Measurements from ENCODE around the gene TIMM29.
A peak's percentile ranks its signal among the peaks of the same experiment; 100 is the strongest.

Gene TIMM29

DNA sequence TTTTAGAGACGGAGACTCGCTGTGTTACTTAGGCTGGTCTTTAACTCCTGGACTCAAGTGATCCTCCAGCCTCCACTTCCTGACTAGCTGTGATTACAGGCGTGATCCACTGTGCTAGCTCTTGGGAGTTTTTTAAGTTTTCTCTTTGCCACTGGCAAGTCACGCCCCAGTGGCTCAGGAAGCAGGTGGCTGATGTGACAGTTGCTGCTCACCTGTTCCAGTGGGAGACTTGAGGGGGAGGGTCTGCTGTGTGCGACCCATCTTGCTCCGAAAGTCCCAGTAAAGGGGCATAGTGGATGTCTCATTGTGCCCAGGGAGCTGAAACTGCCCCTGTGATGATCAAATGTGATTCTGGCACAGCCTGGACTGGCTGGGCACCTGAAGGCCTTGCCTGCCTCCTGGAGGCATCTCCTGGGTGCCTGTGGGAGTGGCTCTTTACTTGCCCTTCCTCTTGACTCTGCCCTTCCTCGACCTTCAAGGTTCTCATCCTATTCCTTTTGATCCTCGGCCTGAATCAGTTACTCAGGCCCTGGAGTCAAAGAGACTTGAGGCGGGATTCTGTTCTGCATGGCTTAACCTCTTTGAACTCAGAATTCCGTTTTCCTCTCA, 40.0 kb downstream of the TIMM29 start:
- POLR2A ChIA-PET, result interaction anchor here (0.6 kb wide), 1 partner anchor 9 kb away, joined by 4 read pairs; no protein-coding TSS in a partner anchor

DNA sequence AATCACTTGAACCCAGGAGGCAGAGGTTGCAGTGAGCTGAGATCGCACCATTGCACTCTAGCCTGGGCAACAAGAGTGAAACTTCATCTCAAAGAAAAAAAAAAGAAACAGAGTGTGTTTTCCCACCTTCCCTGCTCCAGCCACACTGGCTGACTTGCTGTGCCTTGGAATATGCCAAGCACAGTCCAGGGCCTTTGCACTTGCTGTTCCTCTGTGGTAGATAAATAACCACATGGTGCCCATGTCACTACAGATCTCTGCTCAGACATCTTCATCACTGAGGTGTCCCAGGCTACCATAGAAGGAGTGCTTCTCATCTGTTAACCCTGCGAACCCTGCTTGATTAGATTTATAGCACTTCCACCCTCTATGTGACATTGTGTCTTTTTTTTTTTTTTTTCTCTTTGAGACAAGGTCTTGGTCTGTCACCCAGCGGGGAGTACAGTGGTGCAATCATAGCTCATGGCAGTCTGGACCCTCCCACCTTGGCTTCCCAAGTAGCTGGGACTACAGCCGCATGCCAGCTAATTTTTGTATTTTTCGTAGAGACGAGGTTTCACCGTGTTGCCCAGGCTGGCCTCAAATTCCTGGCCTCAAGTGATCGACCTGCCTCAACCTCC, 42.6 kb downstream of the TIMM29 start:
- POLR2A ChIA-PET, result no interaction called here
- no peaks in the 10 kb centered on the region for H3K9me3 ChIP-seq (ENCODE audit: control insufficient read depth, insufficient read depth, low read depth, low read length)
- no peak for TF ChIP-seq ZNF248 (tag by site-specific recombination; IDR thresholded peaks at IDR 0.05)
- peak; percentile 95 for TF ChIP-seq ZNF623 (tag by site-specific recombination; IDR thresholded peaks at IDR 0.05)
- peak; percentile 39 for TF ChIP-seq ZIC2 (tag by site-specific recombination; IDR thresholded peaks at IDR 0.05)
- H3K36me3 ChIP-seq (ENCODE audit: control insufficient read depth in 2 of 2, insufficient read depth in 1 of 2, low read length in 2 of 2), result peaks cover 3 to 5% of the 10 kb centered on the region in 2 experiments; a peak in 2 of 3 replicates
- no peak overlapping the region for H3K27ac ChIP-seq (ENCODE audit: extremely low read depth, low read depth, low read length)
- CTCF ChIA-PET, result no interaction called here
- no peak overlapping the region for H3K4me3 ChIP-seq (ENCODE audit: low read depth, low read length)
- peaks cover 2% of the 10 kb centered on the region; the same call in 1 of the 2 replicates for H3K4me1 ChIP-seq (ENCODE audit: control insufficient read depth, insufficient read depth, low read length)

More for the DNA sequence above, 40.0 kb downstream of the TIMM29 start:
- Histone ChIP-seq H3K36me3 (ENCODE audit: control insufficient read depth in 2 of 2, insufficient read depth in 1 of 2, low read length in 2 of 2) (peaks cover 0 to 5% of the 10 kb centered on the region in 2 experiments; a peak in 2 of 3 replicates), H3K27ac (ENCODE audit: extremely low read depth, low read depth, low read length) (no peak overlapping the region), H3K4me3 (ENCODE audit: low read depth, low read length) (no peak overlapping the region), H3K9me3 (ENCODE audit: control insufficient read depth, insufficient read depth, low read depth, low read length) (no peaks in the 10 kb centered on the region), H3K4me1 (ENCODE audit: control insufficient read depth, insufficient read depth, low read length) (peaks cover 2% of the 10 kb centered on the region; the same call in 1 of the 2 replicates)
- CTCF ChIA-PET, result interaction anchor here (0.6 kb wide), 1 partner anchor 275 kb away, joined by 3 read pairs; no protein-coding TSS in a partner anchor
- no peak for TF ChIP-seq MYNN (tag by site-specific recombination; IDR thresholded peaks at IDR 0.05; ENCODE audit: borderline replicate concordance)
- TF ChIP-seq OSR2 (tag by site-specific recombination; IDR thresholded peaks at IDR 0.05), result 0 out of 2 replicates have a peak, but pooled peaks have one; percentile 9

DNA sequence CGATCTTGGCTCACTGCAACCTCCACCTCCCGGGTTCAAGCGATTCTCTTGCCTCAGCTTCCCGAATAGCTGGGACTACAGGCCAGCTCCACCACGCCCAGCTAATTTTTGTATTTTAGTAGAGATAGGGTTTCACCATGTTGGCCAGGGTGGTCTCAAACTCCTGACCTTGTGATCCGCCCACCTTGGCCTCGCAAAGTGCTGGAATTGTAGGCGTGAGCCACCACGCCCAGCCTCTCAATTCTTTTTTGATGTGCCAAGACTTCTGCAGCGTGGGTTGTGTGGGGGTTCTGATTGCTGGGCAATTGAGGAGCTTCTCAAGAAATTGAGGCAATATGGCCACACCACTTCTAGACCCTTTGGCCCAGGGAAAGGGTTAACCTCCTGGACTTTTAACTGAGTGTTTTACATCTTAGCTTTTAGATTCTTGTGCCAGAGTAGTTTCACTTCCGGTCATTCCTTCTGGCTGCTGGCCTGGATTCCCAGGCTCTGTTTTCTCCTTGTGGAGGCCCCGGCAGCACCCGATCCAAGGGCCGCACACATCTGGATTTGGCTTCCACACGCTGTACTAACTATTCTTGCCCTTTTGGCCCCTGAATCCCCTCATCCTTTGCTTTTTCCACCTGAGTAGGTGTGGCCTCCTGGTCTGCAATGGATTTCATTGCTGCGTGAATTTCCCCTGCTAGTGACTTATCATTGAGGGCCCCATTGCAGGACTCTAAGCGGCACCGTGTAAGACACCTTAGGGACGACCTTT, 46.9 kb downstream of the TIMM29 start:
- Histone ChIP-seq H3K36me3 (ENCODE audit: control insufficient read depth in 2 of 2, insufficient read depth in 1 of 2, low read length in 2 of 2) (peaks cover 3 to 5% of the 10 kb centered on the region in 2 experiments; a peak in 2 of 3 replicates), H3K4me3 (ENCODE audit: low read depth, low read length) (no peak overlapping the region), H3K27ac (ENCODE audit: extremely low read depth, low read depth, low read length) (no peak overlapping the region), H3K9me3 (ENCODE audit: control insufficient read depth, insufficient read depth, low read depth, low read length) (no peaks in the 10 kb centered on the region), H3K4me1 (ENCODE audit: control insufficient read depth, insufficient read depth, low read length) (peaks cover 8% of the 10 kb centered on the region)
- TF ChIP-seq ZNF48 (tag by site-specific recombination; IDR thresholded peaks at IDR 0.05) (no peak), ZNF114 (tag by site-specific recombination; IDR thresholded peaks at IDR 0.05) (no peak), EGR2 (tag by site-specific recombination; IDR thresholded peaks at IDR 0.05; ENCODE audit: low read depth) (peak; percentile 95), KLF1 (tag by site-specific recombination; IDR thresholded peaks at IDR 0.05) (peak; percentile 96), ZNF157 (tag by site-specific recombination; IDR thresholded peaks at IDR 0.05) (no peak), ZNF585B (tag by site-specific recombination; IDR thresholded peaks at IDR 0.05) (peak; percentile 80), ZFHX2 (tag by site-specific recombination; conservative IDR thresholded peaks at IDR 0.05) (peak; percentile 97)
- TF ChIP-seq, protein P1, sequence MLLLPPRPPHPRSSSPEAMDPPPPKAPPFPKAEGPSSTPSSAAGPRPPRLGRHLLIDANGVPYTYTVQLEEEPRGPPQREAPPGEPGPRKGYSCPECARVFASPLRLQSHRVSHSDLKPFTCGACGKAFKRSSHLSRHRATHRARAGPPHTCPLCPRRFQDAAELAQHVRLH (tag by site-specific recombination; IDR thresholded peaks at IDR 0.05), result no peak
- TF ChIP-seq, protein P2, sequence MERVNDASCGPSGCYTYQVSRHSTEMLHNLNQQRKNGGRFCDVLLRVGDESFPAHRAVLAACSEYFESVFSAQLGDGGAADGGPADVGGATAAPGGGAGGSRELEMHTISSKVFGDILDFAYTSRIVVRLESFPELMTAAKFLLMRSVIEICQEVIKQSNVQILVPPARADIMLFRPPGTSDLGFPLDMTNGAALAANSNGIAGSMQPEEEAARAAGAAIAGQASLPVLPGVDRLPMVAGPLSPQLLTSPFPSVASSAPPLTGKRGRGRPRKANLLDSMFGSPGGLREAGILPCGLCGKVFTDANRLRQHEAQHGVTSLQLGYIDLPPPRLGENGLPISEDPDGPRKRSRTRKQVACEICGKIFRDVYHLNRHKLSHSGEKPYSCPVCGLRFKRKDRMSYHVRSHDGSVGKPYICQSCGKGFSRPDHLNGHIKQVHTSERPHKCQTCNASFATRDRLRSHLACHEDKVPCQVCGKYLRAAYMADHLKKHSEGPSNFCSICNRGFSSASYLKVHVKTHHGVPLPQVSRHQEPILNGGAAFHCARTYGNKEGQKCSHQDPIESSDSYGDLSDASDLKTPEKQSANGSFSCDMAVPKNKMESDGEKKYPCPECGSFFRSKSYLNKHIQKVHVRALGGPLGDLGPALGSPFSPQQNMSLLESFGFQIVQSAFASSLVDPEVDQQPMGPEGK (tag by site-specific recombination; IDR thresholded peaks at IDR 0.05), result no peak
- TF ChIP-seq, protein P3, sequence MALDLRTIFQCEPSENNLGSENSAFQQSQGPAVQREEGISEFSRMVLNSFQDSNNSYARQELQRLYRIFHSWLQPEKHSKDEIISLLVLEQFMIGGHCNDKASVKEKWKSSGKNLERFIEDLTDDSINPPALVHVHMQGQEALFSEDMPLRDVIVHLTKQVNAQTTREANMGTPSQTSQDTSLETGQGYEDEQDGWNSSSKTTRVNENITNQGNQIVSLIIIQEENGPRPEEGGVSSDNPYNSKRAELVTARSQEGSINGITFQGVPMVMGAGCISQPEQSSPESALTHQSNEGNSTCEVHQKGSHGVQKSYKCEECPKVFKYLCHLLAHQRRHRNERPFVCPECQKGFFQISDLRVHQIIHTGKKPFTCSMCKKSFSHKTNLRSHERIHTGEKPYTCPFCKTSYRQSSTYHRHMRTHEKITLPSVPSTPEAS (tag by site-specific recombination; IDR thresholded peaks at IDR 0.05), result no peak
- POLR2A ChIA-PET, result interaction anchor here (0.7 to 1.5 kb wide), 3 partner anchors 14 to 428 kb away, joined by 5 read pairs; no protein-coding TSS in a partner anchor
- CTCF ChIA-PET, result no interaction called here

All from HEK293 (cell line).